HG03342 (cell line): Measurements from ENCODE around the gene E2F7.
A peak's percentile ranks its signal among the peaks of the same experiment; 100 is the strongest.

Source experiments
- ATAC-seq: cut with Tn5 transposase; IDR thresholded peaks from one replicate; pipeline ENCODE4 v1.9.1; 2021; ENCODE audit warnings: mild to moderate bottlenecking, moderate library complexity; ENCODE audit not compliant: unreplicated experiment

The E2F7 gene

GRCh38 chr12:77064896-77065360 lies 441 bp downstream of the E2F7 start:
- ATAC-seq: peak; percentile 13

DNA sequence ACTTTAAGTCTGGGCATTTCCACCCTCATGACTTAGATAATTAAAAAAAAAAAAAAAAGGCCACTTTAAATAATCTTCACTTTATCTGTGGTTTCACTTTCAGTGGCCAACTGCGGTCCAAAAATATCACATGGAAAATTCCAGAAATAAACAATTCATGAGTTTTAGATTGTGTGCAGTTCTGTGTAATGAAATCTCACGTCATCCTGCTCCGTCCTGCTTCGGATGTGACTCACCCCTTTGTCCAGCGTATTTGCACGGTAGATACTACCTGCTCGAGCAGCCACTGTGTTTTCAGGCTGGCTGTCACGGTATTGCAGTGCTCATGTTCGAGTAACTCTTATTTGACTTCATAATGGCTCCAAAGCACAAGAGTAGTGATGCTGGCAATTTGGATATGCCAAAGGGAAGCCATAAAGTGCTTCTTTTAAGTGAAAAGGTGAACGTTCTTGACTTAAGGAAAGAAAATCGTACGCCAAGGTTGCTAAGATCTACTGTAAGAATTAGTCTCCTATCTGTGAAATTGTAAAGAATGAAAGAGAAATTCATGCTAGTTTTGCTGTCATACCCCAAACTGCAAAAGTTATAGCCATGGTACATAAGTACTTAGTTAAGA lies 2.4 kb downstream of the E2F7 start:
- peak; percentile 25 for ATAC-seq

- ATAC-seq: no peak
Measured at GRCh38 chr12:77062396-77062795, 3.0 kb downstream of the E2F7 start.

GRCh38 chr12:77060883-77061240 lies 4.5 kb downstream of the E2F7 start:
- peak; percentile 31 for ATAC-seq

- ATAC-seq: peak; percentile 73
Measured at GRCh38 chr12:77060136-77060882, 5.1 kb downstream of the E2F7 start.

GRCh38 chr12:77058740-77059139 lies 6.6 kb downstream of the E2F7 start:
- ATAC-seq: no peak

- ATAC-seq: no peak
Measured at GRCh38 chr12:77054851-77055250, 10.5 kb downstream of the E2F7 start.

DNA sequence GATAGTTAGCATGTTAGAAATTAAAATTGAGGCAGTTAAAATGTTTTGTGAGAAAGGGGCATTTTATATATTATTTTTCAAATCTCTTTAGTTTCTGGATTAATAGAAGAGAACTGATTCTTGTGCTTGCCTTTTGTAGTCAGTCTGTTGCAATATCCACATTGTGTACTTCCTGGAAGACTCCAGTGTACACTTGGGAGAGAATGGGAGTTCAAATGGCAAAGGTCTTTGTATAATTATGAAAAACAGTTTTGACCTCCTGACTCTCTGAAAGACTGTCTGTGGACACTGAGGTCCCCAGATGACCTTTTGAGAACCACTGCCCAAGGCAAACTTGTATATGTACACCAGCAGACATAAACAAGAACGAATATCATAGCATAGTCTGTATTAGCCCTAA lies 12.1 kb downstream of the E2F7 start:
- no peak for ATAC-seq

DNA sequence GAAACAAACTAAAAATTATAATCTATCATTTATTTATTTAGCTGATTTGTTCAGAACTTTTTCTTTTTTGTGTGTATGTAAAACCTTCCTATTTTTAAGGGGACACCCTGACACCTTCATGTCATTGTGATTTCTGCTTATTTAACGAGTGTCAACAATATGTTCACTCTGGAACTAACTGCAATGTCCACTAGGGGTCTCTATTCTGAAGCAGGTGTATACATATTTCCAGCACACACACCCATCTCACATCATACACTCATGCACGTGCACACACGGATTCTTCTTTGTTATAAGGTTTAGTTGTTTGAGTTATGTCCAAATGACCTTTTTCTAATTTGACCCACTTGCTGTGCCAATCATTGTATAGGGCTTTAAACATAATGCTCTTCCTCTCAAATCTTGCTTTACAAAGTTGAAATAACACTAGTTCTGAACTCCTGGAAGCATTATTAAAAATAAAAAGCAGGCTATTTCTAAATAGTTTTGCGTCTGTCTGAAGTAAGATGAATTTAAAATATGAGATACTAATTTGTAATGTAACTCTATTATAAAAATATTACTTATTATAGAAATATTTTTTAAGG lies 15.5 kb downstream of the E2F7 start:
- ATAC-seq: peak; percentile 99

DNA sequence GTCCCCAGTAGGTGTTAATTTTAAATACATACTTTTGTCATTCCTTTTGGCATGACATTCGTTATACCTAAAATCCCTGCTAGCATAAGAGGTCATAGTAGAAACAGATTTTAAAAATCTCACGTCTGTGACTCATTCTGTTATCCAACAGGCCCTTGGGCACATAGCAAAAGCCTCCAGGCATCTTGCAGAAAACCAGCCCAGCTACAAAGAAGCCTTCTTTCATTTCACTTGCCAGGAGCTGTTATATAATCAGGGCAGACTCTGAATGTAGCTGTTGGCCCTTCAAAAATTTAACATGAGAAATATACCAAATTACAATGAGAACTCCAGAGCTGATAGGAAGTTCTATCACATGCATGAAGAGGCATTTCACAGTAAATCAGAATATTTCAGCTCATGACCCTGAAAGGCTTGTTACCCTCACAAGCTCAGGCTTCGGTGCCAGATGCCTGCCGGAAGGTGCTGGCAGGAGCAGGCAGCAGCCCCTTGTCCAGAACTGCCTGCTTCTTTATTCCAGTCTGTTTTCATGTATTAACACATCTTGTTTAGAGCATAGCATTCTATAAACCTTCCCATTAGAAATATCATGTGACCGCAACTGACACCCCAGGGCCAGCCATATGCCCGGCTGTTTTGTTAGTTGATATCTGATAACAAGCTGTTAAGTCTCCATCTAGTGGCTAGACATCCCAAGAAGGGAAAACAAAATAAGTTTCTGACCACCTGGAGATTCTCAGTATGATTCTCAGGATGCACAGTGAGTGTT lies 17.8 kb downstream of the E2F7 start:
- no peak for ATAC-seq

DNA sequence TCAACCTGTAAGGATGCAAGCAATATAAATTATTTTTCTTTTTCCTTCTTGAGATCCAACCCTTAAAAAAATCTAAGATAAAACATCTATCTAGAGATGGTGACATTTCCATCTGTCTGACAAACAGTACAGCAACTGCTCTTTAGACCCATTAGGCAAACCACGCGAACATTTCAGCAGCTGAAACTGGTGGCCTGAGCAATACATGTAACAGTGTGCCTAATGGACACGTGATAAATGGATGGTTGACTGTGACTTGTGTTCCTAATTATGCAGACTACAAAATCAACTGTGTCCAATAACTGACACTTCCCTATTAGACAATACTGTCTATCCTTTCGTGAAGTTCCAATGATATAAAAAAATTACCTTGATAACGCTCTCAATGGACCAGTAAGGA lies 18.9 kb downstream of the E2F7 start:
- no peak for ATAC-seq

- no peak for ATAC-seq
Measured at GRCh38 chr12:77045183-77045582, 20.2 kb downstream of the E2F7 start.

GRCh38 chr12:77044721-77045120 lies 20.6 kb downstream of the E2F7 start:
- no peak for ATAC-seq

DNA sequence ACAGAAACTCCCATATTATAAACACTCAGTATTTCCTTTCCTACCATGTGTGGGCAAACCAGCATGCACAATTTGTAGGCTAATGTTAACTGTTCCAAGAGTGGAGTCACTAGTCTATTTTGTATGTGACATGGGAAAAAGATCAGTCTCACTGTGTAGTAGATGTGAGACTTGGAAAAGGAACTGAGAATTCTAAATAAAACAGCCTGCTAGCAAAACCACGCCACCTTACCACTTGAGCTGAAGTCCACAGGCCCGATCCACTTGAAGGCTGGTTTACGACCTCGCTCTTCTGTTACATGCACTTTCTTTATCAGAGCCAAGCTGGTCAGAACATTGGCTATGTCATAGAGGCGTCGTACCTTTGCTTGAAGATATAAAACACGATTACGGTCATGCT lies 22.5 kb downstream of the E2F7 start:
- peak; percentile 58 for ATAC-seq

DNA sequence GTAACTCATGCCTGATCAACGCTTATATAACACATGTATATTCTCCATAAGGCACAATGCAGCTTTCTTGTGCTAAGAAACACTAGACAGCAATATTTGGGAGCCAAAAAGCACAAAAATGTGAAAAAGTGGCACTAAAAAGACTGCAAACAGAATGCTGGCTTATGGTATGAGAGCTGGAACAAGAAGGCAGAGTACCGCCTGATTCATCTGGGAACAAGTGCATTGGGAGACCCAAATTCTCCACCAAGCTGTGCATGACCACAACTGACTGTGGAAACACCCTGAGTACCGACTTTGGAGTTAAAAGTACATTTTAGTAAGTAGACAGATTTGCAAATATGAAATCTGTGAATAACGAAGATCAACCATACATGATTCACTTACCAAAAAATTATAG lies 25.1 kb downstream of the E2F7 start:
- ATAC-seq: no peak

GRCh38 chr12:77035226-77035625 lies 30.1 kb downstream of the E2F7 start:
- no peak for ATAC-seq

DNA sequence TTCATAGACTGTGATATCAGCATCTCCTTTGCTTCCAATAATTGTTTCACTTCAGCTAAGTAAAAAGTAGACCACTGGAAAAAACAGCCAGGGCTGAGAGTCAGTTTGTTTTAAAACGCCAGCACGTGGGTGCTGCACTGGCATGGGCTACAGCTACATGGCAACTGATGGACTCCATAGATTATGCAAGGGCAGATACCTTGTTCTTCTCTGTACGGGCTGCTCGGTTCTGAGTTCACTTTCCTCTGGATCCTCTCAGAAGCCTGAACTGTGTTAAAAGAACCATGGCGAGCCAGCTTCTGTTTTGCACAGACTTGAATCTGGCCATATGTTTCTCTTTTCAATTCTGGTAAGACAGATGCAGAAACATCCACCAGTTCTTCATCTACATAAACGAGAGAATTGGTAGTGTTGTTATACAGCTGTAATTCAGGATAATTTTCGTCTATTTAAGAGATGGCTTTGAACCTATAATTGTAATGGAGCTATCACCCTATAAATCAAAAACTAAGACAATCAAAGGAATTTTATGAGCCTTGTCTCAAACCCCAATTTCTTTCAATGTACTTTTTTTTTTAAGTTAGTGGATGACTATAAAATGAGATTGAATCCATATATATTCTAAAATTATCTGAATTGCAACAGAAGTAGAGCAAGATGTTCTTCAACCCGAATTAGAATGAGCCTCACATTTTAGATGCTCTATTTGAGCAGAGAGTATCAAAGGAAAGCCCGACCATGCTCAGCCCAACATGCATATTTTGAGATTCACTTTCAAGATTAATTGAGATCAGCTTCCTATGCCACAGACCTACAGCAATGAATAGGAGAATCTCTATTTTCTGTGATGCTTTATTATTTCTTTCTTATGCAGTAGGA lies 31.5 kb downstream of the E2F7 start:
- ATAC-seq: no peak

DNA sequence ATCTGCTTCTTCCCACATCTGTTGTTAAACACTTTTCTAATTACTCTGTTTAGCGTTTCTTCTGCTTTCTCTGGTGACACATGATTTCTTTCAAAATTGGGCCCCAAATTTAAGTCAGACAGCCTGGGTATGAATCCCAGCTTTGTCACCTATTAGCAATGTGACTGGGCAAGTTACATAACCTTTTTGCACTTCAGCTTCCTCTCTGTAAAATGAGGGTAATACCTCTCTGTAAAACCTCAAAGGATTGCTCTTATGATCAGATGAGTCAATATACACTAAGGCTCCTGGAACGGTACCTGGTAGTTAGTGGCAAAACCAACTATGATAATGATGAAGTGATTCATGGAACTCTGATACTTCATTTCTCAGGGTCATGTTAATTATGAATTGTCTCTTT lies 33.0 kb downstream of the E2F7 start:
- no peak for ATAC-seq

DNA sequence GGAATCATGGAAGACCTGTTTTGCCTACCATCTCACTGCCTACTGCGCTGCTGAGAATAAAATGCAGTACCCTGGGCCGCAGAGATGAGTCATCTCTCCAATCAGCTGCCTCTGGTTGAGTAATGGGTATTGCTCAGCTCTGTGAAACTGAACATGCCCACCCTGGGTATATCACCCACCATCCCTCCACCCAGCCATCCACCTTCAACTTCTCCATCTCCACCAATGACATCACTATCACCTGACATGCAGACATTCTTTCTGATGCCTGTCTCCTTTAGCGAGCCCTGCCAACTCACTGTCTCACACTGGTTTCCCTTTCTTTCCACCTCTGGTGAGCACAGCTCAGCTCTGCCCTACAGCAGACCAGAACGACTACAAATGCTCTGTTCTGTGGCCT lies 33.6 kb downstream of the E2F7 start:
- no peak for ATAC-seq

- ATAC-seq: no peak
Measured at GRCh38 chr12:77025782-77026314, 39.5 kb downstream of the E2F7 start.
